Eye (tissue), 1 donor: ENCODE data around the gene ACTR3.

ENCODE experiments used
- DNase-seq: peaks from one replicate; pipeline ENCODE4 v3.0.0-alpha.2; 2015

ACTR3 gene

DNA sequence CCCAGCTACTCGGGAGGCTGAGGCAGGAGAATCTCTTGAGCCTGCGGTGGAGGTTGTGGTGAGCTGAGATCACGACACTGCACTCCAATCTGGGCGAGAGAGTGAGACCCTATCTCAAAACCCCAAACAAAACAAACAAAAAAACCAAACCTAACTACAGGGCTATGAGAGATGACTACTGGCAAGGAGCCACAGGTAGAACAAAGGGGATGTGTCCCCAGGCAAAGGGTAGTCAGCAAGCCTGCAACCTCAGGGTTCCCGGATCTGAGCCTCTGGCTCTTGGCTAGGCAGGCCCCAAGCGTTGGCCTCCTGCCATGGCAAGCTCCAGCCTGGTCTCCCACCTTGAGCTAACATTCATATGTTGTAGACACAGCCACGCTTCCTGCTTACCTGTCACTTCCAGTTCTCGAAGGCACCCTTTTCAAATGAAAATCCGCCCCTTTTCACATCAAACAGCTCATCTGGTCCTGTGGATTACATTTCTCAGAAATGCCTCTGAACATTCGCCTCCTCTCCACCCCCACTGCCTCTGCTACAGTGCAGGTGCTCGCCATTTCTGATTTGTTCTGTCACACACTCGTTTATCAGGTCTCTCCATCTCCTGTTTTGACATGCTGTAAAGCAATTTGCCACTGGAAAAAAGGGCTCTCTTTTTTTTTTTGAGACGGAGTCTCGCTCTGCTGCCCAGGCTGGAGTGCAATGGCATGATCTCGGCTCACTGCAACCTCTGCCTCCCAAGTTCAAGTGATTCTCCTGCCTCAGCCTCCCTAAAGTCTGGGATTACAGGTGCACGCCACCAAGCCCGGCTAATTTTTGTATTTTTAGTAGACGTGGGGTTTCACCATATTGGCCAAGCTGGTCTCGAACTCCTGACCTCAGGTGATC lies 13.1 kb upstream of the ACTR3 start:
- DNase-seq: no peak

DNA sequence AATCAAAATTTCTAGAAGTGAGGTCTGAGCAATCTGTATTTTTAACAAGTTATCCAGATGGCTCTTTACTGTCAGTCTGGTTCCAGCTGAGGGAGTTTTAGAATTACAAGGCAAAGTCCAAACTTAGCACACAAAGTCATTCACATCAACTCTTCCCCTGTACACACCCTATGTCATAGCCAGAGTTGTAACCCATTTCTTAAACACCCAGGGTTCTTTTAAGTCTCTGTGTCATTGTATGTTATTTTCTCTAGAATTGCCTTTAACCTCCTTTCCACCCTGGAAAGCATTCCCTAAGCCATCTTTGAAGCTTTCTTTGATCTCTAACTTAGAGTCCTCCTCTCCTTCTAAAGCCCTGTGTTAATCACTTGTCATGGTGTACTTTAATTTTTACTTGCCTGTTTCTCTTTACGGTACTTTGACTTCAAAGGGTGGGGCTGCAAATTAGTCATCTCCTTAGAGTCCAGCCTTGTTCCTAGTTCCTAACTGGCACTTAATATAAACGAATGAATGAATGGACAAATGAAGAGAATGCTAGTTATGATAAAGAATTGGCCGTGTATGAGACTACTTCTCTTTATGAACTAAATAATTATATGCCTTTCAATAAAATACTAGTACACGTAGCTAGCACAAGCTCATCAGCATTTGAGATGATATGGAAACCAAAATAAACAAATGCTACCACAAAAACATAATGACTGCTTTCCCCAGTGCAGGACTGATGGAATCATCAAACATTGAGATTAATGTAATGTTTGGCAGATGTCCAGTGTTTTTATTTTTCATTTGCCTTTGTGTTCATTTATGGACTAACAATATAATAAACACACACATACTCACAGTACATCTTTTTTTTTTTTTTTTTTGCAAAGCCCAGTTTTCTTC lies 11.9 kb upstream of the ACTR3 start:
- no peak for DNase-seq

DNA sequence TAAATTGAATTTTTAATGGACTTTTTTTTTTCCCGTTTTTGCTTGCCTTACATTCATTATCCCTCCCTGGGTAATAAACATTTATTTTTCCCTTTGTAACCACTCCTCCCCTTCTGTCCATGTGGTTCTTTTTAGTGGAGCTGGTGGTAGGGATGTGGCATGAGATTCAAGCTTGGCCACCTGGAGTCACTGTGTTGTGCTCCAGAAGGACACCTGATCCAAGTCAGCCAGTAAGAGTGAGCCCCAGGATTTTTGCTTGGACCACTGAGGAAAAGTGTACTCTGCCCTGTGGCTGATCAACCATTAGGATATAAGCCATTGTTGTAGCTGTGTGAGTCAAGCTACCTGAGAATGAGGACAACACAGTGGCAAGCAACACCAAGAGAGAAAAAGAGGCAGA lies 11.1 kb upstream of the ACTR3 start:
- DNase-seq: no peak

DNA sequence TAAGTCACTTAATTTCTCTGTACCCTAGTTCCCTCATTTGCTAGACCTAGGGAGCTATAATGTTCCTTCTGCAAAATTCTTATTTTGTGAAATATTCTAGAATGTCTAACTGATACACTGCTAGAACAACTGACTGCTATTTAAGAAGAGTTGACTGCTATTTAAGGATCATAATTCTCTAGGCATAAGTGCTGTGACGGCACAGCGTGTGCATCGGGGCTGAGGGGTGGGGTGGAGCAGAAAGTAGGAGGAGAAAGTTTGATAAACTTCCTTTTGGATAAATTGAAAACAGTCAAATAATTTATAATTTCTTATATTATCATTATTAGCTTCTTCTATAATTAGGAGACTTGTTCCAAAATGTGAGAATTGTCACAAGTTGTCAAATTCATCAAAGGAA lies 10.4 kb upstream of the ACTR3 start:
- DNase-seq: no peak

DNA sequence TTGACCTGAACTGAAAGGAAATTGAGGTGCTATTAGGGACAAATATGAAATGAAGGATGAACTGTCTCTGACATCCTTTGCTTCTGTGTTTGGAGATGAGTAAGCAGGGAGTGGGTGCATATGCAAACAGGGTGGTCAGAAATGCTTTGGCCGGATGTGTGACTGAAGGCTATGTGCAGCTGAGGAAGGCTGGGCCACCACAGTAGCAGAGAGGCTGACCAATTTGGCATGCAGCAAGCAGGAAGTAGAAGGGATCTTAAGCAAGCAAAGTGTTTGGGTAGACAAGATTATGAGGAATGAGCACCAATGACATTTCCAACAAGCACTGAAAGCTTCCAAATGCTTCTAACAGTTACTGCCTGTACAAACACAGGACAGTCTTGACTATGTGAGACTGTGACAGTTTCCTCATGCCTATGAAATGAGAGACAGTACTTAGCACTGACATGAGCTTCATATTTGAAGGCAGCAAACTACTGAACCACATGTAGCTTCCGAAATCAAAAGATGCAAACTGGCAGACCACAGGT lies 3.3 kb upstream of the ACTR3 start:
- DNase-seq: no peak

DNA sequence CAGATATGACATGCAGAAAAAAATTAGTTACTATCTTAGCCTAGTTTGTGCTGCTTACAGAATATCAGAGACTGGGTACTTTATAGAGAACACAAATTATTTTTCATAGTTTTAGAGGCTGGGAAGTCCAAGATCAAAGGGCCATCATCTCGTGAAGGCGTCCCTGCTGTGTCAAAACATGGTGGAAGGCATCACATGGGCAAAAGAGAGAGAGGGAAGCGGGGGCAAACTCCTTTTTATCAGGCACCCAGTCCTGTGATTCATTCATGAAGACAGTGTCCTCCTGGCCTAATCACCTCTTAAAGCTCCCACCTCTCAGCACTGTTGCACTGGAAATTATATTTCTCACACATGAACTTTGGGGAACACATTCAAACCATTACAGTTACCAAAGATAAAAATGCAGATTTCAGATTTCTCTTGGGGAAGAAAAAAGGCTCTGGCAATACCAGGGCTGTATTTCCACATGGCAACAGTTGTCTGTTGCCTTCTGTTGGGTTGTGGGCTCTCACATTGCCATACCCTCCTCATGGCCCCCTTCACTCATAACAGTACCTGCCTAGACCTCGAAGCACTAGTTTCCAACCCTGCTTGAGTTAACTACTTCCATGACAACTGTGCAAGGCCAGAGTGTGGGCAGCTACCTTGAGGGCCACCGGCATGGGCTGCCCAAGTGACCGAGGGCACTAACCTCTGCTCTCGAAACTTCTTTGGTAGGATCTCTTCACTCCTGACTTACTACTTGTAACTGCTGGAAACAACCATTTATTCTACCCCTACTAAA lies 2.7 kb upstream of the ACTR3 start:
- no peak for DNase-seq

DNA sequence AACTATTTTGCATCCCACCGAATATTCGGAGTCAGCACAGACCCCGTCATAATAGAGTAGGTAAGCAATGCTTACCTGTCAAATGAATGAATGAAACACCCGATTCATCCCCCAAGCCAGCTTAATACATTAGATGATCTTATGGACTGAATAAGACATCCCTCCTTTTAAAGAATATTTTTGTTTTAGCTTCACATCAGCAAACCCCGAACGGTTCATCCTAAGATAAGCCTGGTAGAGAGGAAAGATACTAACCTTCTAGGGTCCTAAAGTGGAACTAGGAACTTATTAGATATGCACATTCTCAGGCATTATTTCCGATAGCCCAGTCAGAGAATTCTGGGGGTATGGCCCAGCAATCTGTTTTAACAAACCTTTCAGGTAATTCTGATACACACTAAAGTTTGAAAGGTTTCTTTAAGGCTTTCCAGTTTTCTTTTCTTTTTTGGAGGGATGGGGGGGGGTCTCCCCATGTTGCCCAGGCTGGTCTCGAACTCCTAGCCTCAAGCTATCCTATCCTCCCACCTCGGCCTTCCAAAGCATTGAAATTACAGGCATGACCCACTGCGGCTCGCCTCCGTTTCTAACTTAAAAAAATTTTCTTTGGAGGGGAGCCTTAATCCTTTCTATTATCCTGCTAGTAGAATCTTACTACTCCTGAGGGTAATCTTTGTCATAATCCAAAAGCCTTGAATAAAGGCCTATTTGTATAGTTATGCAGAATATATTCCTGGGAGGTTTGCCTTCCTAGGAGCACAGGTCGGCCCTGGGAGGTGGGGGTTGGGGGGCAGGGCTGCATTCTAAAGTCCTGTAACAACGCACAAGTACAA lies 1.0 kb upstream of the ACTR3 start:
- DNase-seq: no peak

DNA sequence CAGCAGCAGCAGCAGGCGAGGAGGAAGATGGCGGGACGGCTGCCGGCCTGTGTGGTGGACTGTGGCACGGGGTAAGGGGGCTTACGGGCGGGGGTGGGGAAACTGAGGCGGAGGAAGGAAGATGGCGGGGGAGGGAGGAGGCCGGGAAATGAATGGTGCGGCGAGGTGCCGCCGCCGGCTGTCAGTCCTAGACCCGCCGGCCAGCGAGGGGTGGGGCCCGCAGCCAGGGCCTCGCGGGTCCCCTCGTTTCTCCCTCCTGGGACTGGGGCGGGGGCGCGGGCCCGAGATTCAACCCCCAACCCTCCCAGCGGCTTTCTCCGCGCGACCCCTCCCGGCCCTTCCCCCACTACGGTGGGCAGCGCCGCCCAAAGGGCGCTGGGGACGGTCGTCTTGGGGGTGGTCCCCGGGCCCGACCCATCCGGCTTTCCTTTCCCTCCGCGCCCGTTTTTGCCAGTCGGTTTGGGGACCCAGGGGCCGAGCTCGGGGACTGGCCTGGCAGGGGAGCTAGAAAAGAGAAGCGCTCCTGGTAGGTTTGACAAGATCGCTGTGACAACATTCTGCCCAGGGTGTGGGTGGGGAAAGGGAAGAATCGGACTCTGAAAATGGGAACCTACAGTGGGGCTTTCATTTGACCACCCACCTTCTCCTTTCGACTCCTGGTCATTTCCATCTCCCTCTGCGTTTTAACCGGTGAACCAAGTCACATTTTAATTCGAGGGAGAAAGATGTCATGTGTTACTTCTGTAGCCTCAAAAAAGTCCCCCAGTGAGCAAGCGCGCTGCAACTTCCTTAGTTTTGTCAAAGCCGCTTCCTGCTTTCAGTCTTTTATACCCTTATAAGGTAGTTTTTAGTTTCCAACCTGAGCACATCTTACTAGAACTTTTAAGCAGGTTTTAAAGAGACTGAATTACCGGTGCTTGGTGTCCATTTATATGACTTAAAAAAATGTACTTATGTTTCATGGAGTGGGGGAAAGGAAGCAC lies 655 bp downstream of the ACTR3 start:
- peak; percentile 76 for DNase-seq

DNA sequence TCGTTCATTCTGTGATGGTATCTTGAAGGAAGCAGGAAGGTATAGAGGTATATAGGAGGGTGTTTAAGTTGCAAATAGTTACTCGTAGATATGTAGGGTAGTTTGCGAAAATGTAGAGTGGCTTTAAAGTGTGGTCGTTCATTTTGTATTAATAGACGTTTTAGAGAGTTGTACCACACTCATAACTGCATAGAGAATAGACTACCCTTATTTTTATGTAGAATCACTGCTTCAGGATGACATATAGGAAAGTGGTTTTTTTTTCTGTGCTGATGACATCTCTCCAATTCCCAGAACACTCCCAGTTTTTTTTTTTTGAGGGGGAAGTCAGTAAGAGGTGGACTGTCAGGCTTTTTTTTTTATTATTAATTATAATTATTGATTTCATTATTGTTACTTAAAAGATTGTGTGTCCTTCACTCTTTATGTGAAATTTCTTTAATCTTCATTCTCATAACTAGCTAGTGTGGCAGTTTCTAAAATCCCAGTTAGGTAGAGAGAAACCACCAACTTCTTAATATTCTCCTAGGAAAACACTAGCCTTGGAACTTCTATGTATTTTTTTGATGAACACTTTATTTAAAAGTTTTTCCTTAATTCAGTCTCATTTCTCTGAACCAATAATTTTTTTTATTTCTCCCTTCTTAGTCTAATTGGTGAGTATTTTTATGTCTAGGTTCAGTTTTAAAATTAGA lies 1.5 kb downstream of the ACTR3 start:
- no peak for DNase-seq

DNA sequence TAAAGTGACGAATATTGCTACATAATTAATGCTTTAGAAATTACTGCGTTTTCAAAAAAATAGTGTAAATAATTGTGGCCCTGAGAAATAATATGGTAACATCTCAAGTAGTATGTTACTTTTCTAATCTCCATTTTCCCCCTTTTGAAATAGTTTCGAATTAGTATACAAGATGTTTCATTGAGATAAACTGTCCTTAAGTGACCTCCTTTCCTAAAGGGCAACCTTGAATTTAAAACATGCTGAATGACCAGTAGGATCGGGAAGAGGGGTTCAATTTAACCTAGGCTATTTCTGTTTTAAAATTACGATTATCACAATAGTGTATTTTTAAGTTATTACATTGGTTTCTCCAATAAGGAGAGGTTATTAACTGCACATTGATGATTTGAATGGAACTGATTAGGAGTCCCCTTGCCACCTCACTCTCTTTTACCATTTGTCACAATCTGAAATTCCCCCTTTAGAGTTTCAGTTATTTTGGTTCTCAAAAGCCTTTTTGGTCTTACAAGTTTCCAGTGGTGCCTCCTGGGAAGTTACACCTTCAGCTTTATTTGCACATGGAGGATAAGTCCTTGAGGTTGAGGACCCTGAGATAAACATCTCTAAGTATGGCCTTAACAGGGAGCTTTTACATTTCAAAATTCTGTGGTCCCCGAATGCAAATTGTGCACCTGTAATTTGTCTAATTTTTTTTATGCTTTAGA lies 2.3 kb downstream of the ACTR3 start:
- no peak for DNase-seq

DNA sequence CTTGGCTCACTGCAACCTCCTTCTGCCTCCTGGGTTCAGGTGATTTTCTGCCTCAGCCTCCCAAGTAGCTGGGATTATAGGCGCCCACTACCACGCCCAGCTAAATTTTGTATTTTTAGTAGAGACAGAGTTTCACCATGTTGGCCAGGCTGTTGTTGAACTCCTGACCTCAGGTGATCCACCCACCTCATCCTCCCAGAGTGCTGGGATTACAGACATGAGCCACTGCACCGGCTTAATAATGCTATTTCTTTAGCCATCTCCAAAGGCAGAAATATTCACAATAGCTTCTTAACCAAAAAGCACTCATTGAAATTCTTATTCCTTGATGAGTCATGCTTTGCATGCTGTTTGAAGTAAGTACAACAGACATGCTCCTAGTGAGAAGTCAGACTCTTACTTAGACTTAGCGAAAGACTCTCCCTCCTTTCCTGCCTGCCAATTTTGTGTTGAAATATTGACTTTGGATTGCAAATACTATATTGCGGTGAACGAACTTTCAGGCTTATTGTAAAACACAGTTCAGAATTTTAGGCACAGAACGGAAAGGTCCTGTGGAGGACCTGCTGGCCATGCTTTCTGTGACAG lies 4.4 kb downstream of the ACTR3 start:
- DNase-seq: no peak

DNA sequence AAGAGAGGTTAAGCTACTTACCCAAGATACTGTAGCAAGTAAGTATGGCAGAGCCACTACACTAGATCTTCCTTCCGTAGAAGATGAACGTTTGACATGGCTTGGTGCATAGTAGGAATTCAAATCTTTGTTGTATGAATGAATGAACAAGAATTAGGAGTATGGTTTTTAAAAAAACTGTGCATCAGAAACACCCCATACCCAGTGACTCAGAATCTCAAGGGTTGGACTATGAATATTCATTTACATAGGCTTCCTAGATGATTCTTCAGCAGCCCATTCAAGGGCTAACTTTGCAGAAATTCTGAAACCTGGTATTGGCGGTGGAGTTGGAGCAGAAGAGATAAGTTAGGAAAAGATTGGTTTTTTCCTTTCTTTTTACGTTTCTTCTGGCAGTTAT lies 5.4 kb downstream of the ACTR3 start:
- no peak for DNase-seq

DNA sequence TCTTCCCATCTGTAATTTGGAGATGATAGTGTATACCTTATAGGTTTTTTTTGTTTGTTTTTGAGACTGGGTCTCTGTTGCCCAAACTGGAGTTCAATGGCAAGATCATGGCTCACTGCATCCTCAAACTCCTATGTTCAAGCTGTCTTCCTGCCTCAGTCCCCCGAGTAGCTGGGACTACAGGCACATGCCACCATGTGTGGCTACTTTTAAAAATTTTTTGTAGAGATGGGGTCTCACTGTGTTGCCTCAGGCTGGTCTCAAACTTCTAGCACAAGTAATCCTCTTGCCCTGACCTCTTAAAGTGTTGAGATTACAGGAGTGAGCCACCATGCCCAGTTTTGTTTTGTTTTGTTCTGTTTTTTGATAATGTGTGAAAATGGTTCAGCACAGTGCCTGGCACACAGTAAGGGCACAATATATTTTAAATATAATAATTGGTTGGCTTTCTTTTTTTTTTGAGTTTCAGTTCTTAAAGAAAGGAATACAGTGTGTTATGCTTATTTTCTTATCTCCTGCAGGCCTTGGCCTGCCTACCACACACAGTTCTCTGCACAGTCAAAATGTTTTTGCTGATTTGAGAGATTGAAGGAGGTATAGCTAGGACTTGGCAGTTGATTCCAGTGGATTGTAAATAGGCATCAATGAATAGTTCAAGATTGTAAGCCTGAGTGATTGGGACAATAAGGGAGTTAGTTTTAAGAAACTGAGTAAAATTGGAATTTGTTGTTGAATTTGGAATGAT lies 6.1 kb downstream of the ACTR3 start:
- no peak for DNase-seq

DNA sequence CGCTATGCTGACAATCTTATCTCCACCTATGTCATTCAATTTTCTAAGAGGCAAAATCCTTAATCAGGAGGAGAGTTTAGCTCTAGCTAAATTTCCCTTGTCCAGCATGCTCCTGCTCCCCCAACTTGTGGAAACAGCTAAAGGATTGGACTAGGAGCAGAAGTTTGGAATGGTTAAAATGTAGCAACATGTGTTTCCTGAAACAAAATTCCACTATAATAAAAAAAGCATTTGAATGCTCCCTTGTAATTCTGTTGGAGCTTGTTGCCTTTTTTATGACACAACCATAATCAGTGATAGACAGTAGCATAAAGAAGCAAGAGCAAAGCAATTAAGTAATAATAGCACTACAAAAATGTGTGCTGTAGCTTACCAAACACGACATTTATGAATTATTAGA lies 6.9 kb downstream of the ACTR3 start:
- DNase-seq: no peak

DNA sequence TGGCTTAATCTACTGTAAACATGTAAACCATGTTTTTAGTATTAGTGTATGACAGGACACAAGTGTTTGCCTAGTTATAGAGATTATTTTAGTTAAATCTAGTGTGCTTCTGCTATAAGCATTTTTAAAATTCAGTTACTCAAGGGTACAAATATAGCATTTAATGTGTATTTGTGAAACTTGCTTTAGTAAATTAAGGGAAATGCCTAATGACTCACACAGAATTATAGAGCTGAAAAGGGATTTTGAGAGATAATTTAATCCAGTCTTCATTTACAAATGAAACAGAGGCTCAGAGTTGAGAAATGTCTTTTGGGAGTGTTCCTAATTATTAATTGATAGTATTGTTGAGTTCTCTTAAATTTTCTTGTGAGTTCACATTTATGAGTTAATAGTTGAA lies 8.2 kb downstream of the ACTR3 start:
- no peak for DNase-seq

DNA sequence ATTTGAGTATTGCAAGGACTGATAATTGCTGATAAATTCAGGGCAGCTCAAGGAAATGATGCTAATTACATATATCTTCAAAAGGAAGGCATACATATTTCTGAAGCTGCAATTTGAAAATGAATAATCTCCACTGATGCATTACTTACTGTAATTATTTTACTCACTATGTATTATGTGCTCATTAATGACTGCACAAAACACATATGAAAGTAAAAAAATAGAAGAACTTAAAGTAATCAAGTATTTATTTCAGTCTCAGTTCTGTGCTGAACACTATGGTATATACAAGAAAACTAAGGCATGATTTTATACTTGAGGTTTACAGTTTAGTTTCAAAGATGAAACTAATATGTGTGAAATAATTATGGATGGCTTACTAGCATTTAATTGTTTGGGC lies 9.3 kb downstream of the ACTR3 start:
- DNase-seq: no peak

DNA sequence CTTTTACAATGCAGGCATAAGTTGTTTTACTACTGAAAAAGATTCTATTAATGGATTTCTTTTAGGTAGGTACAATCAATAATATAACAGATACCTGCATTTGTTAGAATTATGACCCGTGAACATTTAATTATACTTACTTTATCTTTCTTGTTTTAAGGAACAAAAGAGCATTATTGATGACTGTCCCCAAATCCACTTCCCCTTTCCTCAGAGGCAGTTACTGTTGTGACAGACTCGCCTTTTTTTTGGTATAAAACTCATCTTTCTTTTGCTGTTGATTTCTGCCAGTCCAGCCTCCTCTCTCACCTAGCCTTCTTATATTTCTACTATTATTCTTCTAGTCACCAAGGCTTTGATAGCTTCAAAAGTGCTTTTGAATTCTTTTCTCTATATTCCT lies 12.1 kb downstream of the ACTR3 start:
- no peak for DNase-seq

DNA sequence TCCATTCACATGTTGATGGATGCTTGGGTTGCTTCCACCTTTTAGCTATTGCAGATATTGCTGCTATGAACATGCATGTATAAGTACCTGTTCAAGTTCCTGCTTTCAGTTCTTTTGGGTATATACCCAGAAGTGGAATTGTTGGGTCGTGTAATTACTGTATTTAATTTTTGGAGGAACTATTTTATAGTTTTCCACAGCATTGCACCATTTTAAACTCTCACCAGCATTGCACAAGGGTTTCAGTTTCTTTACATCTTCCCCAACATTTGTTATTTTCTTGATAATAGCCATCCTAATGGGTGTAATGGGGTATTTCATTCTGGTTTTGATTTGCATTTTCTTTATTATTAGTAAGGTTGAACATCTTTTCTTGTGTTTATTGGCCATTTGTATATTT lies 16.0 kb downstream of the ACTR3 start:
- DNase-seq: no peak
